SK-N-SH treated with all-trans-retinoic acid at 6 μM for 48 hours (cell line): Measurements from ENCODE around the gene TTLL4.

Experiments used
- ARNTL ChIP-seq: fragments of 450-650 bp; formaldehyde crosslinking; IDR thresholded peaks from 2 replicates; pipeline ENCODE4 v1.5.0; 2020; ENCODE audit warnings: low read depth, mild to moderate bottlenecking, moderate library complexity, borderline replicate concordance
- RARB ChIP-seq: fragments of 250-450 bp; sonication (Bioruptor Pico); IDR thresholded peaks from 2 replicates; pipeline ENCODE4 v1.8.0; 2021; ENCODE audit warnings: mild to moderate bottlenecking, moderate library complexity
- ZC3H10 ChIP-seq: fragments of 250-450 bp; sonication (Bioruptor Pico); IDR thresholded peaks from 2 replicates; pipeline ENCODE4 v1.5.1; 2021; ENCODE audit warnings: mild to moderate bottlenecking, moderate library complexity
- ZFP3 ChIP-seq: fragments of 250-450 bp; sonication (Bioruptor Pico); IDR thresholded peaks from 2 replicates; pipeline ENCODE4 v1.5.0; 2020; ENCODE audit warnings: mild to moderate bottlenecking, moderate library complexity
- ZFP30 ChIP-seq: fragments of 450-650 bp; formaldehyde crosslinking; IDR thresholded peaks from 2 replicates; pipeline ENCODE4 v1.5.0; 2022; ENCODE audit warnings: mild to moderate bottlenecking, moderate library complexity
- ZNF565 ChIP-seq: fragments of 450-650 bp; formaldehyde crosslinking; conservative IDR thresholded peaks from 2 replicates; pipeline ENCODE4 v1.5.0; 2020; ENCODE audit warnings: low read depth, mild to moderate bottlenecking, moderate library complexity
- ZNF70 ChIP-seq: fragments of 450-650 bp; formaldehyde crosslinking; IDR thresholded peaks from 2 replicates; pipeline ENCODE4 v1.5.0; 2020; ENCODE audit warnings: mild to moderate bottlenecking, moderate library complexity
- ZNF8 ChIP-seq: fragments of 450-650 bp; formaldehyde crosslinking; IDR thresholded peaks from 2 replicates; pipeline ENCODE4 v1.5.0; 2020; ENCODE audit warnings: mild to moderate bottlenecking, moderate library complexity
- TF ChIP-seq, protein P1 (sequence below): fragments of 250-450 bp; sonication (Bioruptor Pico); IDR thresholded peaks from 2 replicates; pipeline ENCODE4 v1.8.0; 2020; ENCODE audit warnings: mild to moderate bottlenecking, moderate library complexity, borderline replicate concordance
- TF ChIP-seq, protein P2 (sequence below): fragments of 250-450 bp; sonication (Bioruptor Pico); IDR thresholded peaks from 2 replicates; pipeline ENCODE4 v1.5.1; 2020; ENCODE audit warnings: low read depth, mild to moderate bottlenecking, moderate library complexity
- TF ChIP-seq, protein P3 (sequence below): fragments of 250-450 bp; sonication (Bioruptor Pico); IDR thresholded peaks from 2 replicates; pipeline ENCODE4 v1.5.1; 2021; ENCODE audit warnings: mild to moderate bottlenecking, moderate library complexity
- TF ChIP-seq, protein P4 (sequence below): fragments of 250-450 bp; sonication (Bioruptor Pico); IDR thresholded peaks from 2 replicates; pipeline ENCODE4 v1.5.0; 2020; ENCODE audit warnings: mild to moderate bottlenecking, moderate library complexity

DNA sequence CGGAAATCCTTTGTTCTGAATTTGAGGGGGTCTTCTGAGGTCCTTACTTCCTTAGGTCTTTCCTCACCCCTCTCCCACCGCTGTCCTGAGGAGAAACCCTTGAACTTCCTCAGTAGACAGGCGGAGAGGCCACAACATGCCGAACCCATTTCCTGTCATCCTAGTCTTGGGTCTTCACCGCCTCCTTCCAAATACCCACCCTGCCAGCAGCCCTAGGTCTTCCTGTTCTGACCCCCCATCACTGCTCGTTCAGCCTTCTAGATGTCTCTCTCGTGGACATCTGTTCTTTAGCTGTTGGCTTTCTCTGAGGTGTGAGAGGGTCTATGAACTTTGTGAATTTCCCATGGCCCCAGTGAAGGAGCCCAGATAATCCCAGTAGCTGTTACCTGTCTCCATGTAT lies 44.1 kb downstream of the TTLL4 start:
- TF ChIP-seq ZNF70 (CRISPR knock-in tag) (no peak), ZNF8 (CRISPR knock-in tag) (no peak), ZFP30 (CRISPR knock-in tag) (no peak), ARNTL (no peak), ZC3H10 (CRISPR knock-in tag) (no peak), RARB (CRISPR knock-in tag) (no peak), ZFP3 (no peak), ZNF565 (CRISPR knock-in tag) (no peak)
- TF ChIP-seq, protein P1, sequence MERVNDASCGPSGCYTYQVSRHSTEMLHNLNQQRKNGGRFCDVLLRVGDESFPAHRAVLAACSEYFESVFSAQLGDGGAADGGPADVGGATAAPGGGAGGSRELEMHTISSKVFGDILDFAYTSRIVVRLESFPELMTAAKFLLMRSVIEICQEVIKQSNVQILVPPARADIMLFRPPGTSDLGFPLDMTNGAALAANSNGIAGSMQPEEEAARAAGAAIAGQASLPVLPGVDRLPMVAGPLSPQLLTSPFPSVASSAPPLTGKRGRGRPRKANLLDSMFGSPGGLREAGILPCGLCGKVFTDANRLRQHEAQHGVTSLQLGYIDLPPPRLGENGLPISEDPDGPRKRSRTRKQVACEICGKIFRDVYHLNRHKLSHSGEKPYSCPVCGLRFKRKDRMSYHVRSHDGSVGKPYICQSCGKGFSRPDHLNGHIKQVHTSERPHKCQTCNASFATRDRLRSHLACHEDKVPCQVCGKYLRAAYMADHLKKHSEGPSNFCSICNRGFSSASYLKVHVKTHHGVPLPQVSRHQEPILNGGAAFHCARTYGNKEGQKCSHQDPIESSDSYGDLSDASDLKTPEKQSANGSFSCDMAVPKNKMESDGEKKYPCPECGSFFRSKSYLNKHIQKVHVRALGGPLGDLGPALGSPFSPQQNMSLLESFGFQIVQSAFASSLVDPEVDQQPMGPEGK (CRISPR knock-in tag) = no peak
- TF ChIP-seq, protein P2, sequence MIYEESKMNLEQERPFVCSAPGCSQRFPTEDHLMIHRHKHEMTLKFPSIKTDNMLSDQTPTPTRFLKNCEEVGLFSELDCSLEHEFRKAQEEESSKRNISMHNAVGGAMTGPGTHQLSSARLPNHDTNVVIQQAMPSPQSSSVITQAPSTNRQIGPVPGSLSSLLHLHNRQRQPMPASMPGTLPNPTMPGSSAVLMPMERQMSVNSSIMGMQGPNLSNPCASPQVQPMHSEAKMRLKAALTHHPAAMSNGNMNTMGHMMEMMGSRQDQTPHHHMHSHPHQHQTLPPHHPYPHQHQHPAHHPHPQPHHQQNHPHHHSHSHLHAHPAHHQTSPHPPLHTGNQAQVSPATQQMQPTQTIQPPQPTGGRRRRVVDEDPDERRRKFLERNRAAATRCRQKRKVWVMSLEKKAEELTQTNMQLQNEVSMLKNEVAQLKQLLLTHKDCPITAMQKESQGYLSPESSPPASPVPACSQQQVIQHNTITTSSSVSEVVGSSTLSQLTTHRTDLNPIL (CRISPR knock-in tag) = no peak
- TF ChIP-seq, protein P3, sequence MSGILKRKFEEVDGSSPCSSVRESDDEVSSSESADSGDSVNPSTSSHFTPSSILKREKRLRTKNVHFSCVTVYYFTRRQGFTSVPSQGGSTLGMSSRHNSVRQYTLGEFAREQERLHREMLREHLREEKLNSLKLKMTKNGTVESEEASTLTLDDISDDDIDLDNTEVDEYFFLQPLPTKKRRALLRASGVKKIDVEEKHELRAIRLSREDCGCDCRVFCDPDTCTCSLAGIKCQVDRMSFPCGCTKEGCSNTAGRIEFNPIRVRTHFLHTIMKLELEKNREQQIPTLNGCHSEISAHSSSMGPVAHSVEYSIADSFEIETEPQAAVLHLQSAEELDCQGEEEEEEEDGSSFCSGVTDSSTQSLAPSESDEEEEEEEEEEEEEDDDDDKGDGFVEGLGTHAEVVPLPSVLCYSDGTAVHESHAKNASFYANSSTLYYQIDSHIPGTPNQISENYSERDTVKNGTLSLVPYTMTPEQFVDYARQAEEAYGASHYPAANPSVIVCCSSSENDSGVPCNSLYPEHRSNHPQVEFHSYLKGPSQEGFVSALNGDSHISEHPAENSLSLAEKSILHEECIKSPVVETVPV (CRISPR knock-in tag) = no peak
- TF ChIP-seq, protein P4, sequence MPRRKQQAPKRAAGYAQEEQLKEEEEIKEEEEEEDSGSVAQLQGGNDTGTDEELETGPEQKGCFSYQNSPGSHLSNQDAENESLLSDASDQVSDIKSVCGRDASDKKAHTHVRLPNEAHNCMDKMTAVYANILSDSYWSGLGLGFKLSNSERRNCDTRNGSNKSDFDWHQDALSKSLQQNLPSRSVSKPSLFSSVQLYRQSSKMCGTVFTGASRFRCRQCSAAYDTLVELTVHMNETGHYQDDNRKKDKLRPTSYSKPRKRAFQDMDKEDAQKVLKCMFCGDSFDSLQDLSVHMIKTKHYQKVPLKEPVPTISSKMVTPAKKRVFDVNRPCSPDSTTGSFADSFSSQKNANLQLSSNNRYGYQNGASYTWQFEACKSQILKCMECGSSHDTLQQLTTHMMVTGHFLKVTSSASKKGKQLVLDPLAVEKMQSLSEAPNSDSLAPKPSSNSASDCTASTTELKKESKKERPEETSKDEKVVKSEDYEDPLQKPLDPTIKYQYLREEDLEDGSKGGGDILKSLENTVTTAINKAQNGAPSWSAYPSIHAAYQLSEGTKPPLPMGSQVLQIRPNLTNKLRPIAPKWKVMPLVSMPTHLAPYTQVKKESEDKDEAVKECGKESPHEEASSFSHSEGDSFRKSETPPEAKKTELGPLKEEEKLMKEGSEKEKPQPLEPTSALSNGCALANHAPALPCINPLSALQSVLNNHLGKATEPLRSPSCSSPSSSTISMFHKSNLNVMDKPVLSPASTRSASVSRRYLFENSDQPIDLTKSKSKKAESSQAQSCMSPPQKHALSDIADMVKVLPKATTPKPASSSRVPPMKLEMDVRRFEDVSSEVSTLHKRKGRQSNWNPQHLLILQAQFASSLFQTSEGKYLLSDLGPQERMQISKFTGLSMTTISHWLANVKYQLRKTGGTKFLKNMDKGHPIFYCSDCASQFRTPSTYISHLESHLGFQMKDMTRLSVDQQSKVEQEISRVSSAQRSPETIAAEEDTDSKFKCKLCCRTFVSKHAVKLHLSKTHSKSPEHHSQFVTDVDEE (CRISPR knock-in tag) = no peak
